Thyroid gland (tissue), 4 donors: Measurements from ENCODE around the gene OAS1.

Source experiments
- POLR2A ChIP-seq, 2 donors: fragments of 450-650 bp; IDR thresholded peaks; one replicate each; pipeline ENCODE4 v1.6.1; 2017; ENCODE audit warnings: antibody characterized with exemption in 2 of 2, mild to moderate bottlenecking in 2 of 2, moderate library complexity in 1 of 2
- TF ChIP-seq, protein P1 (sequence below), 6 experiments: fragments of 200-600 bp in 3 of 6; fragments of 450-650 bp in 3 of 6; sonication (generic) in 3 of 6; IDR thresholded peaks; one replicate each; pipeline ENCODE4 v1.5.1; 2016 to 2019; ENCODE audit warnings: antibody characterized with exemption in 6 of 6, mild to moderate bottlenecking in 2 of 6, inconsistent platforms in 1 of 6, moderate library complexity in 1 of 6

DNA sequence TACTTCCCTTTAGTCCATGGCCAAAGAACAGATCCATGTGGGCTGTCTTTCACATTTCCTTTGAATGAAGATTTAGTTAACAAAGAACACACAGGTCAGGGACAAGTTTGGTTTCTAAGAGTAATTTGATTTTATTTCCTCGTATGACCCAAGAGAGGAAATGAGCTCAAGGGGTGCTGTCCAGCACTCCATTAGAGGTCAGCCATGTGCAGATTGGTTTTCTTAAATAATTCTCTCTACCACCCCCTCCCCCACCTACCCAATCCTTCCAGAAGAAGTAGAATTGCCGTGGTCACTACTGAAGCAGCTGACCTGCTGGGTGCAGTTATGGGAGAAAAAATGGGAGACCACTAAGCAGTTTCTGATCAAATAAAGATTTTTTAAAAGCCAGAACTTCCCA lies 13.9 kb upstream of the OAS1 start:
- no peak for TF ChIP-seq POLR2A (IDR thresholded peaks at IDR 0.05)
- TF ChIP-seq, protein P1, sequence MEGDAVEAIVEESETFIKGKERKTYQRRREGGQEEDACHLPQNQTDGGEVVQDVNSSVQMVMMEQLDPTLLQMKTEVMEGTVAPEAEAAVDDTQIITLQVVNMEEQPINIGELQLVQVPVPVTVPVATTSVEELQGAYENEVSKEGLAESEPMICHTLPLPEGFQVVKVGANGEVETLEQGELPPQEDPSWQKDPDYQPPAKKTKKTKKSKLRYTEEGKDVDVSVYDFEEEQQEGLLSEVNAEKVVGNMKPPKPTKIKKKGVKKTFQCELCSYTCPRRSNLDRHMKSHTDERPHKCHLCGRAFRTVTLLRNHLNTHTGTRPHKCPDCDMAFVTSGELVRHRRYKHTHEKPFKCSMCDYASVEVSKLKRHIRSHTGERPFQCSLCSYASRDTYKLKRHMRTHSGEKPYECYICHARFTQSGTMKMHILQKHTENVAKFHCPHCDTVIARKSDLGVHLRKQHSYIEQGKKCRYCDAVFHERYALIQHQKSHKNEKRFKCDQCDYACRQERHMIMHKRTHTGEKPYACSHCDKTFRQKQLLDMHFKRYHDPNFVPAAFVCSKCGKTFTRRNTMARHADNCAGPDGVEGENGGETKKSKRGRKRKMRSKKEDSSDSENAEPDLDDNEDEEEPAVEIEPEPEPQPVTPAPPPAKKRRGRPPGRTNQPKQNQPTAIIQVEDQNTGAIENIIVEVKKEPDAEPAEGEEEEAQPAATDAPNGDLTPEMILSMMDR (IDR thresholded peaks at IDR 0.05), result no peak
